HL-60 (cell line): ENCODE results near the gene MAP6.

ENCODE experiments used
- DNase-seq, 2 experiments: peaks; one replicate each; pipeline ENCODE4 v3.0.0-alpha.2; 2010 to 2020; ENCODE audit warnings: low read depth in 1 of 2, low spot score in 1 of 2
- H3K27ac ChIP-seq: fragments of 250-450 bp; sonication (Bioruptor Pico); replicated peaks from 2 replicates; pipeline ENCODE4 v1.5.1; 2020; ENCODE audit warnings: mild to moderate bottlenecking, moderate library complexity
- H3K27me3 ChIP-seq: fragments of 250-450 bp; sonication (Bioruptor Pico); 2 replicates; pipeline ENCODE4 v1.5.1; 2021; ENCODE audit warnings: mild to moderate bottlenecking, moderate library complexity; ENCODE audit not compliant: insufficient read depth, poor library complexity, severe bottlenecking
- H3K4me3 ChIP-seq: replicated peaks from 2 replicates; pipeline ENCODE4 v1.5.1; 2011; ENCODE audit warnings: mild to moderate bottlenecking, control low read depth, low read length; ENCODE audit not compliant: insufficient read depth
- CTCF ChIP-seq: IDR thresholded peaks from one replicate; pipeline ENCODE4 v1.5.1; 2011; ENCODE audit warnings: low read length, control low read depth, inconsistent platforms; ENCODE audit not compliant: insufficient read depth
- GABPA ChIP-seq: IDR thresholded peaks from 2 replicates; pipeline ENCODE4 v1.6.1; 2012; ENCODE audit warnings: low read depth
- POLR2AphosphoS5 ChIP-seq: IDR thresholded peaks from 2 replicates; pipeline ENCODE4 v1.6.1; 2012; ENCODE audit warnings: low read depth
- REST ChIP-seq: IDR thresholded peaks from 2 replicates; pipeline ENCODE4 v1.6.1; 2012; ENCODE audit warnings: low read depth; ENCODE audit not compliant: insufficient replicate concordance
- SPI1 ChIP-seq: IDR thresholded peaks from 2 replicates; pipeline ENCODE4 v1.6.1; 2012; ENCODE audit warnings: low read depth, mild to moderate bottlenecking, borderline replicate concordance

The MAP6 gene

GRCh38 chr11:75556275-75556674 is 112.6 kb downstream of the MAP6 start:
- DNase-seq, result no peak
- H3K4me3 ChIP-seq, result no peak overlapping the region
- TF ChIP-seq POLR2AphosphoS5, result no peak
- TF ChIP-seq GABPA, result no peak
- no peak for TF ChIP-seq CTCF
- TF ChIP-seq REST, result no peak
- no peak for TF ChIP-seq SPI1
- no peak overlapping the region for H3K27ac ChIP-seq
- peaks cover 10% of the 10 kb centered on the region for H3K27me3 ChIP-seq

GRCh38 chr11:75555079-75555811 is 113.6 kb downstream of the MAP6 start:
- Histone ChIP-seq H3K27me3 (no peaks in the 10 kb centered on the region), H3K27ac (no peak overlapping the region), H3K4me3 (no peak overlapping the region)
- no peak for DNase-seq
- TF ChIP-seq GABPA (no peak), REST (no peak), CTCF (no peak), POLR2AphosphoS5 (no peak), SPI1 (no peak)

GRCh38 chr11:75554258-75555022 is 114.4 kb downstream of the MAP6 start:
- no peak for TF ChIP-seq REST
- TF ChIP-seq SPI1, result no peak
- no peak for TF ChIP-seq CTCF
- no peak for TF ChIP-seq GABPA
- no peak for TF ChIP-seq POLR2AphosphoS5
- H3K27ac ChIP-seq, result no peak overlapping the region
- H3K4me3 ChIP-seq, result no peak overlapping the region
- DNase-seq, result no peak
- H3K27me3 ChIP-seq, result no peaks in the 10 kb centered on the region
